ENCODE data around the gene SMARCD2. TPM values are rescaled to one million over a fixed set of nuclear protein-coding genes. Genes with fewer than 3 reads are reported as not detected.
A peak's percentile ranks its signal among the peaks of the same experiment; 100 is the strongest.

The SMARCD2 gene
- total and polyA plus RNA-seq, 2 of the 13 experiments (the other 11 are each of a cell fraction or from before 2014, with no cell fraction given), result 122 to 150 TPM

DNA sequence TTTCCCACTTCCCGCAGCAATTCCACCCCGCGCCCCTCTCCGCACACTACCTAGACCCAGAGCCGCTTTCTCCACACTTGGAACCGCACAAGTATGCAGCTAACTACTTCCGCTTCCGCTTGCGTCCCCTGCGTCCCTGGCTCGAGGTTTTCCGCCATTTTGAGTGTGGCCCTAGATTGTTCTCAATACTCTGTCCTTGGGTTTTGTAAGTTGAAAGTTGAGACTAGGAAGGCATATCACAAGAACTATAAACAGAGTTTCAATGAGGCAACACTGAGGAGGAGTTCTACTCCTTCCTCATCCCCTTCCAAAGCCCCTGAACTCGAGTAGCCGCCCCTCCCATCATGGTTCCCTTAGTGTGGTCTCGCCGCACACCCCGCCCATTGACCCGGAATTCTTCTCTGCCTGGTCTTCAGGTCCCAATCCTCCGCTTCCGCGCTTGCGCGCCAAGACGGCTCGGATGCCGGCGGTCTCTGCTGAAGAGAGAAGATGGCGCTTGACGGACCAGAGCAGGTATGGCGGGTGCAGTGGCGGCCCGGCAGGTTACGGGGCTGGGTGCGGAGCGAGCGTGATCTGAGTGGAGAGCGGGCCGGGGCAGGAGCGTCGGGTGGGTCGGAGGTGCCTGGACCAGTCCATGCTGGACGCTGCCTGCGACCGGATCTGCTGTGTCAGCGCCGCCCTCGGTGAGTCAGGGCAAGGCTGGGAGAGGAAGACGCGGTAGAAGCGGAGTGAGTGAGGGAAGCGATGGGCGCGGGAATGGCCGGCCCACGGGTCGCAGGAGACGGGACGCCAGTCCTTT, 15.3 kb downstream of the SMARCD2 start, which contains the start of the genes FTSJ3 and PSMC5 (continued):
- TF ChIP-seq BRCA1 (CRISPR knock-in tag; IDR thresholded peaks at IDR 0.05) (peak; percentile 83), KLF9 (CRISPR knock-in tag; IDR thresholded peaks at IDR 0.05; ENCODE audit: low read depth) (0 out of 2 replicates have a peak, but pooled peaks have one; percentile 62), LCORL (IDR thresholded peaks at IDR 0.05) (no peak), LCORL (CRISPR knock-in tag; IDR thresholded peaks at IDR 0.05) (peak; percentile 74; the same call in 1 of the 2 replicates), ZBTB25 (CRISPR knock-in tag; IDR thresholded peaks at IDR 0.05) (peak; percentile 86), ZBTB1 (CRISPR knock-in tag; IDR thresholded peaks at IDR 0.05; ENCODE audit: borderline replicate concordance) (peak; percentile 90), SMARCC2 (IDR thresholded peaks at IDR 0.05) (no peak), ARNT2 (CRISPR knock-in tag; IDR thresholded peaks at IDR 0.05; ENCODE audit: low read depth) (peak; percentile 97), ZNF430 (CRISPR knock-in tag; IDR thresholded peaks at IDR 0.05) (peak; percentile 96), GZF1 (CRISPR knock-in tag; IDR thresholded peaks at IDR 0.05) (peak; percentile 84), NBN (conservative IDR thresholded peaks at IDR 0.05) (no peak), ZNF383 (CRISPR knock-in tag; IDR thresholded peaks at IDR 0.05; ENCODE audit: borderline replicate concordance) (peak; percentile 94; the same call in 1 of the 2 replicates), FOXO1 (CRISPR knock-in tag; IDR thresholded peaks at IDR 0.05) (peak; percentile 49), ESRRA (CRISPR knock-in tag; IDR thresholded peaks at IDR 0.05; ENCODE audit: low read depth) (peak; percentile 65; the same call in 1 of the 2 replicates), BCL6 (CRISPR knock-in tag; IDR thresholded peaks at IDR 0.05) (0 out of 2 replicates have a peak, but pooled peaks have one; percentile 35), NR2F1 (CRISPR knock-in tag; IDR thresholded peaks at IDR 0.05) (peak; percentile 18 to 55; a peak in 2 of 4 replicates), ZBTB39 (CRISPR knock-in tag; IDR thresholded peaks at IDR 0.05) (peak; percentile 54; the same call in 1 of the 2 replicates), TP53 (CRISPR knock-in tag; conservative IDR thresholded peaks at IDR 0.05) (peak; percentile 88; the same call in 1 of the 2 replicates)
- TF ChIP-seq, protein P1, sequence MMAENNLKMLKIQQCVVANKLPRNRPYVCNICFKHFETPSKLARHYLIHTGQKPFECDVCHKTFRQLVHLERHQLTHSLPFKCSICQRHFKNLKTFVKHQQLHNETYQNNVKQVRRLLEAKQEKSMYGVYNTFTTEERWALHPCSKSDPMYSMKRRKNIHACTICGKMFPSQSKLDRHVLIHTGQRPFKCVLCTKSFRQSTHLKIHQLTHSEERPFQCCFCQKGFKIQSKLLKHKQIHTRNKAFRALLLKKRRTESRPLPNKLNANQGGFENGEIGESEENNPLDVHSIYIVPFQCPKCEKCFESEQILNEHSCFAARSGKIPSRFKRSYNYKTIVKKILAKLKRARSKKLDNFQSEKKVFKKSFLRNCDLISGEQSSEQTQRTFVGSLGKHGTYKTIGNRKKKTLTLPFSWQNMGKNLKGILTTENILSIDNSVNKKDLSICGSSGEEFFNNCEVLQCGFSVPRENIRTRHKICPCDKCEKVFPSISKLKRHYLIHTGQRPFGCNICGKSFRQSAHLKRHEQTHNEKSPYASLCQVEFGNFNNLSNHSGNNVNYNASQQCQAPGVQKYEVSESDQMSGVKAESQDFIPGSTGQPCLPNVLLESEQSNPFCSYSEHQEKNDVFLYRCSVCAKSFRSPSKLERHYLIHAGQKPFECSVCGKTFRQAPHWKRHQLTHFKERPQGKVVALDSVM (CRISPR knock-in tag; IDR thresholded peaks at IDR 0.05), result no peak
- TF ChIP-seq, protein P2, sequence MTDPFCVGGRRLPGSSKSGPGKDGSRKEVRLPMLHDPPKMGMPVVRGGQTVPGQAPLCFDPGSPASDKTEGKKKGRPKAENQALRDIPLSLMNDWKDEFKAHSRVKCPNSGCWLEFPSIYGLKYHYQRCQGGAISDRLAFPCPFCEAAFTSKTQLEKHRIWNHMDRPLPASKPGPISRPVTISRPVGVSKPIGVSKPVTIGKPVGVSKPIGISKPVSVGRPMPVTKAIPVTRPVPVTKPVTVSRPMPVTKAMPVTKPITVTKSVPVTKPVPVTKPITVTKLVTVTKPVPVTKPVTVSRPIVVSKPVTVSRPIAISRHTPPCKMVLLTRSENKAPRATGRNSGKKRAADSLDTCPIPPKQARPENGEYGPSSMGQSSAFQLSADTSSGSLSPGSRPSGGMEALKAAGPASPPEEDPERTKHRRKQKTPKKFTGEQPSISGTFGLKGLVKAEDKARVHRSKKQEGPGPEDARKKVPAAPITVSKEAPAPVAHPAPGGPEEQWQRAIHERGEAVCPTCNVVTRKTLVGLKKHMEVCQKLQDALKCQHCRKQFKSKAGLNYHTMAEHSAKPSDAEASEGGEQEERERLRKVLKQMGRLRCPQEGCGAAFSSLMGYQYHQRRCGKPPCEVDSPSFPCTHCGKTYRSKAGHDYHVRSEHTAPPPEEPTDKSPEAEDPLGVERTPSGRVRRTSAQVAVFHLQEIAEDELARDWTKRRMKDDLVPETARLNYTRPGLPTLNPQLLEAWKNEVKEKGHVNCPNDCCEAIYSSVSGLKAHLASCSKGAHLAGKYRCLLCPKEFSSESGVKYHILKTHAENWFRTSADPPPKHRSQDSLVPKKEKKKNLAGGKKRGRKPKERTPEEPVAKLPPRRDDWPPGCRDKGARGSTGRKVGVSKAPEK (CRISPR knock-in tag; IDR thresholded peaks at IDR 0.05; ENCODE audit: borderline replicate concordance), result no peak
